Astrocyte (in vitro differentiated cells and primary cell): ENCODE measurements around the gene FAM47E.

Experiments used
- EZH2 ChIP-seq: IDR thresholded peaks from 2 replicates; pipeline ENCODE4 v1.6.1; 2012; ENCODE audit warnings: mild to moderate bottlenecking, low read length, inconsistent platforms; ENCODE audit not compliant: insufficient read depth
- TF ChIP-seq, protein P1 (sequence below): IDR thresholded peaks from 2 replicates; pipeline ENCODE4 v1.5.1; 2011; ENCODE audit warnings: low read depth, mild to moderate bottlenecking, inconsistent platforms, low read length, moderate library complexity; ENCODE audit not compliant: insufficient read depth

DNA sequence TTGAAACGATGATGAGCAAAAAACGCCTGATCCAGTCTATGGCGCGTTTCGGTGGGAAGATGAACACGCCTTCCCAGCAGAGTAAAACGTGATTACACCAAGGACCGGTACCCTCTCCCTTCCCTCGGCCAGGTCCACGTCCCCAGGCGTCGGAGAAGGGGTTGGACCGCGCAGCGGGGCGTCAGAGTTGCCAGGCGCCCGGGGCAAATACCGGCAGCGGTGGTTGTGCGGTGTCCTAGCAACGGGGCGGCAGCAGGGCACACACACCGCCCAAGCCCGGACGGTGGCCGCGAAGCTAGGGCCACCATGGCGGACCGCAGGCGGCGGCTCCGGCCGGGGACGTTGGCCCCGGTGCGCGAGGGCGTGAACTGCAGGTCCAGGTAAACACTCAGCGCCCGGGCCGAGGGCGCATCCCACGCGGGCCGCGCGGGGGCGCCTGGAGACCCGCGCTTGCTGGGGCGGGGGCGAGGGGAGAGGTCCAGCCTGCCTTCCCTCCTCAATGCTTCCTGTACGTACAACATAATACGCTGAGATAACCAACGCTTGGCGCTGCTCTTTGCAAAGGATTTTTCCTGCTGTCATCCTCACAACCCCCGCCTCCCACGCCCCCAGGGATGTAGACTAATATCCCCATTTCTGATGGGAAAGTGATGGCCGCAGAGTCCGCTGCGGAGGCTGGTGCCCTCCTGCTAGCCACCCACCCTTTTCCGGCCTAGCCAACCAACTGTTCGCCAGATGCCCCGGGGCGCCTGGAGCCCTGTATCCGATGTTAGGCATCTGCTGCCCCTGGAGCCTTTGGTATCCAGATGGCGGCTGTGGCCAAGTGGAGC, at the start of gene FAM47E:
- peak; percentile 45 for TF ChIP-seq EZH2
- TF ChIP-seq, protein P1, sequence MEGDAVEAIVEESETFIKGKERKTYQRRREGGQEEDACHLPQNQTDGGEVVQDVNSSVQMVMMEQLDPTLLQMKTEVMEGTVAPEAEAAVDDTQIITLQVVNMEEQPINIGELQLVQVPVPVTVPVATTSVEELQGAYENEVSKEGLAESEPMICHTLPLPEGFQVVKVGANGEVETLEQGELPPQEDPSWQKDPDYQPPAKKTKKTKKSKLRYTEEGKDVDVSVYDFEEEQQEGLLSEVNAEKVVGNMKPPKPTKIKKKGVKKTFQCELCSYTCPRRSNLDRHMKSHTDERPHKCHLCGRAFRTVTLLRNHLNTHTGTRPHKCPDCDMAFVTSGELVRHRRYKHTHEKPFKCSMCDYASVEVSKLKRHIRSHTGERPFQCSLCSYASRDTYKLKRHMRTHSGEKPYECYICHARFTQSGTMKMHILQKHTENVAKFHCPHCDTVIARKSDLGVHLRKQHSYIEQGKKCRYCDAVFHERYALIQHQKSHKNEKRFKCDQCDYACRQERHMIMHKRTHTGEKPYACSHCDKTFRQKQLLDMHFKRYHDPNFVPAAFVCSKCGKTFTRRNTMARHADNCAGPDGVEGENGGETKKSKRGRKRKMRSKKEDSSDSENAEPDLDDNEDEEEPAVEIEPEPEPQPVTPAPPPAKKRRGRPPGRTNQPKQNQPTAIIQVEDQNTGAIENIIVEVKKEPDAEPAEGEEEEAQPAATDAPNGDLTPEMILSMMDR = no peak
